Measurements from ENCODE around the gene ADSL.

DNA sequence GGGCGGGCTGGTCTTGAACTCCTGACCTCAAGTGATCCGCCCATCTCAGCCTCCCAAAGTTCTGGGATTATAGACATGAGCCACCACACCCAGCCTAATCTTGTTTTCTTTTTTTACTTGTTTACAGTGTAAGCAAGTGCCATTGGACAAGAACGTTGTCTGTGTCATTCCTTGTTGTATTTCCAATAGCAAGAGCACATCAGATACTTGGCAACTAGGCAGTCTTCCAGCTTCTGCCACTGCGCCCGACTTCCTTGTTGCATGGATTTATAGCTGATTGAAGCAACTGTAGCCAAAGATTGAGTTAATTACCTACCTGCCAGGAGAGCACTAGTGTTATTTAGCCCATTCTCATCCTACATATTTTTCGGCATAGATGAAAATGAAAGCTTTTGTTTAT, 21.0 kb downstream of the ADSL start:
- TF ChIP-seq, protein P1, sequence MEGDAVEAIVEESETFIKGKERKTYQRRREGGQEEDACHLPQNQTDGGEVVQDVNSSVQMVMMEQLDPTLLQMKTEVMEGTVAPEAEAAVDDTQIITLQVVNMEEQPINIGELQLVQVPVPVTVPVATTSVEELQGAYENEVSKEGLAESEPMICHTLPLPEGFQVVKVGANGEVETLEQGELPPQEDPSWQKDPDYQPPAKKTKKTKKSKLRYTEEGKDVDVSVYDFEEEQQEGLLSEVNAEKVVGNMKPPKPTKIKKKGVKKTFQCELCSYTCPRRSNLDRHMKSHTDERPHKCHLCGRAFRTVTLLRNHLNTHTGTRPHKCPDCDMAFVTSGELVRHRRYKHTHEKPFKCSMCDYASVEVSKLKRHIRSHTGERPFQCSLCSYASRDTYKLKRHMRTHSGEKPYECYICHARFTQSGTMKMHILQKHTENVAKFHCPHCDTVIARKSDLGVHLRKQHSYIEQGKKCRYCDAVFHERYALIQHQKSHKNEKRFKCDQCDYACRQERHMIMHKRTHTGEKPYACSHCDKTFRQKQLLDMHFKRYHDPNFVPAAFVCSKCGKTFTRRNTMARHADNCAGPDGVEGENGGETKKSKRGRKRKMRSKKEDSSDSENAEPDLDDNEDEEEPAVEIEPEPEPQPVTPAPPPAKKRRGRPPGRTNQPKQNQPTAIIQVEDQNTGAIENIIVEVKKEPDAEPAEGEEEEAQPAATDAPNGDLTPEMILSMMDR (IDR thresholded peaks at IDR 0.05) = no peak
- TF ChIP-seq POLR2A (IDR thresholded peaks at IDR 0.05) = no peak

Measured in right lobe of liver (tissue), 4 donors.